Fibroblast of lung (primary cell): ENCODE measurements around the gene RAB8B. TPM values are rescaled to one million over a fixed set of nuclear protein-coding genes. Genes with fewer than 3 reads are reported as not detected.

Source experiments
- DNase-seq, 2 donors: peaks; one replicate each; pipeline versions ENCODE4 v3.0.0 to v3.0.0-alpha.2; 2010; ENCODE audit warnings: low read depth in 2 of 2
- H2AFZ ChIP-seq: 2 replicates; pipeline ENCODE4 v1.5.1; 2012; ENCODE audit warnings: low read length, control low read depth, inconsistent platforms
- H3K27ac ChIP-seq: 2 replicates; pipeline ENCODE4 v1.5.1; 2011; ENCODE audit warnings: low read length, control low read depth; ENCODE audit not compliant: insufficient read depth
- H3K27me3 ChIP-seq: 2 replicates; pipeline ENCODE4 v1.5.1; 2011; ENCODE audit warnings: mild to moderate bottlenecking, low read length; ENCODE audit not compliant: control insufficient read depth, insufficient read depth
- H3K36me3 ChIP-seq: 2 replicates; pipeline ENCODE4 v1.5.1; 2011; ENCODE audit warnings: low read length; ENCODE audit not compliant: control insufficient read depth, insufficient read depth
- H3K4me1 ChIP-seq: 2 replicates; pipeline ENCODE4 v1.5.1; 2011; ENCODE audit warnings: low read length; ENCODE audit not compliant: control insufficient read depth, insufficient read depth; ENCODE audit errors: extremely low read depth
- H3K4me2 ChIP-seq: 2 replicates; pipeline ENCODE4 v1.5.1; 2011; ENCODE audit warnings: low read length, control low read depth; ENCODE audit not compliant: insufficient read depth; ENCODE audit errors: extremely low read depth
- H3K4me3 ChIP-seq, 4 experiments: fragments of 200-600 bp in 1 of 4; sonication (generic) in 1 of 4; replicated peaks in 1 of 4; 2 replicates each; pipeline ENCODE4 v1.5.1; 2011 to 2016; ENCODE audit warnings: low read length in 4 of 4, low read depth in 3 of 4, mild to moderate bottlenecking in 3 of 4, control low read depth in 2 of 4, inconsistent platforms in 1 of 4, mixed read lengths in 1 of 4; ENCODE audit not compliant: insufficient read depth in 1 of 4; ENCODE audit errors: control extremely low read depth in 1 of 4
- H3K79me2 ChIP-seq: 2 replicates; pipeline ENCODE4 v1.5.1; 2012; ENCODE audit warnings: mild to moderate bottlenecking, low read length, inconsistent platforms; ENCODE audit not compliant: control insufficient read depth, insufficient read depth
- H3K9ac ChIP-seq: 2 replicates; pipeline ENCODE4 v1.5.1; 2011; ENCODE audit warnings: mild to moderate bottlenecking, low read length, control low read depth; ENCODE audit not compliant: insufficient read depth
- H3K9me3 ChIP-seq: 2 replicates; pipeline ENCODE4 v1.5.1; 2012; ENCODE audit warnings: low read depth, low read length; ENCODE audit not compliant: control insufficient read depth, insufficient read depth
- H4K20me1 ChIP-seq: 2 replicates; pipeline ENCODE4 v1.5.1; 2011; ENCODE audit warnings: low read length; ENCODE audit not compliant: control insufficient read depth, insufficient read depth; ENCODE audit errors: extremely low read depth
- CTCF ChIP-seq, 2 donors: IDR thresholded peaks in 1 of 2; conservative IDR thresholded peaks in 1 of 2; 1 replicate in 1 of 2; 2 replicates in 1 of 2; pipeline ENCODE4 v1.5.1; 2011 to 2012; ENCODE audit warnings: low read length in 2 of 2, control low read depth in 1 of 2, inconsistent platforms in 1 of 2, low read depth in 1 of 2, mild to moderate bottlenecking in 1 of 2
- EZH2 ChIP-seq: IDR thresholded peaks from 2 replicates; pipeline ENCODE4 v1.5.1; 2012; ENCODE audit warnings: low read length, control low read depth, mild to moderate bottlenecking; ENCODE audit errors: missing control alignments
- polyA plus RNA-seq, 2 donors: library from polyadenylated mRNA; depleted of rRNA in 1 of 2; stranded (reverse) in 1 of 2; unstranded in 1 of 2; fragments of >200 nt; gene quantifications; 2 replicates each; pipeline ENCODE4 v1.2.1, GENCODE V29; 2011 to 2012; ENCODE audit warnings: missing spikeins in 1 of 2
- total RNA-seq: library from RNA; depleted of rRNA; stranded (reverse); fragments of >200 nt; gene quantifications from 2 replicates; pipeline ENCODE4 v1.2.1, GENCODE V29; 2014

Gene RAB8B
- total and polyA plus RNA-seq, 2 donors (not counting 1 experiment from before 2014, with no cell fraction given): 107 to 111 TPM

GRCh38 chr15:63258658-63259057 lies 69.3 kb downstream of the RAB8B start:
- no peaks in the 10 kb centered on the region for H3K9me3 ChIP-seq
- no peak for DNase-seq
- H3K79me2 ChIP-seq: peaks cover 3% of the 10 kb centered on the region
- peaks cover 6% of the 10 kb centered on the region for H3K36me3 ChIP-seq
- no peak overlapping the region for H3K27ac ChIP-seq
- H3K4me2 ChIP-seq: no peak overlapping the region
- H3K9ac ChIP-seq: no peak overlapping the region
- no peak for TF ChIP-seq CTCF (conservative IDR thresholded peaks at IDR 0.05 in 1 of 2, IDR thresholded peaks at IDR 0.05 in 1 of 2; ENCODE audit: low read depth in 1 of 2, low read length in 2 of 2)
- TF ChIP-seq EZH2: no peak
- H4K20me1 ChIP-seq: no peaks in the 10 kb centered on the region
- no peak overlapping the region for H2AFZ ChIP-seq
- peaks cover 14% of the 10 kb centered on the region for H3K4me1 ChIP-seq
- no peaks in the 10 kb centered on the region for H3K27me3 ChIP-seq
- no peak overlapping the region for H3K4me3 ChIP-seq

GRCh38 chr15:63260791-63261190 lies 71.4 kb downstream of the RAB8B start:
- no peaks in the 10 kb centered on the region for H3K9me3 ChIP-seq
- H3K27me3 ChIP-seq: no peaks in the 10 kb centered on the region
- no peak for TF ChIP-seq CTCF (conservative IDR thresholded peaks at IDR 0.05 in 1 of 2, IDR thresholded peaks at IDR 0.05 in 1 of 2; ENCODE audit: low read depth in 1 of 2, low read length in 2 of 2)
- no peak for DNase-seq
- H3K4me1 ChIP-seq: peaks cover 9% of the 10 kb centered on the region
- no peak overlapping the region for H2AFZ ChIP-seq
- H3K9ac ChIP-seq: no peak overlapping the region
- H3K4me3 ChIP-seq: no peak overlapping the region
- H3K27ac ChIP-seq: no peak overlapping the region
- H3K4me2 ChIP-seq: no peak overlapping the region
- H3K79me2 ChIP-seq: no peaks in the 10 kb centered on the region
- H3K36me3 ChIP-seq: peaks cover 7% of the 10 kb centered on the region
- no peaks in the 10 kb centered on the region for H4K20me1 ChIP-seq

GRCh38 chr15:63261311-63261710 lies 71.9 kb downstream of the RAB8B start:
- H3K9me3 ChIP-seq: no peaks in the 10 kb centered on the region
- H3K27ac ChIP-seq: no peak overlapping the region
- H3K27me3 ChIP-seq: no peaks in the 10 kb centered on the region
- no peak for TF ChIP-seq CTCF (conservative IDR thresholded peaks at IDR 0.05 in 1 of 2, IDR thresholded peaks at IDR 0.05 in 1 of 2; ENCODE audit: low read depth in 1 of 2, low read length in 2 of 2)
- no peak for TF ChIP-seq EZH2
- no peak overlapping the region for H2AFZ ChIP-seq
- peaks cover 7% of the 10 kb centered on the region for H3K36me3 ChIP-seq
- no peak overlapping the region for H3K4me2 ChIP-seq
- peaks cover 6% of the 10 kb centered on the region for H3K4me1 ChIP-seq
- no peak for DNase-seq
- no peak overlapping the region for H3K9ac ChIP-seq
- no peaks in the 10 kb centered on the region for H4K20me1 ChIP-seq
- no peaks in the 10 kb centered on the region for H3K79me2 ChIP-seq
- no peak overlapping the region for H3K4me3 ChIP-seq
